ENCODE measurements around the gene MT1X.

Gene MT1X

DNA sequence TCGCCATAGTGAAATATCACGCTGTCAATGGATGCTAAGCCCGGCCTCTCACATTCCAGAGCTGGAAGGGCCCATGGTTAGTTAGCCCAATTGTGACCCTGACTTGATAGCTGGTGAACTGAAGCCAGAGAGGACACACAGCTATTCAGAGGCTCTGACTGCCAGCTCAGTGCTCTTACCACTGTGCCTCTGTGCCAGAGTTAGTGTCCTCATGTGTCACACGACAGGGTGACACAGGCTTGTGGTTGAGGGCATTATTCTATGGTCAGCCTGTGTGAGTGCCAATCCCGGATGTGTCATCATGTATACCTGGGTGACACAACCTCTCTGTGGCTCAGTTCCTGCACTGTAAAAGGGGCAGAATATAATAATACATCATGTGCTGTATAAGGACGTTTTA, 2.5 kb upstream of the MT1X start:
- DNase-seq, result no peak

GRCh38 chr16:56682703-56683397, 580 bp downstream of the MT1X start:
- no peak for DNase-seq

DNA sequence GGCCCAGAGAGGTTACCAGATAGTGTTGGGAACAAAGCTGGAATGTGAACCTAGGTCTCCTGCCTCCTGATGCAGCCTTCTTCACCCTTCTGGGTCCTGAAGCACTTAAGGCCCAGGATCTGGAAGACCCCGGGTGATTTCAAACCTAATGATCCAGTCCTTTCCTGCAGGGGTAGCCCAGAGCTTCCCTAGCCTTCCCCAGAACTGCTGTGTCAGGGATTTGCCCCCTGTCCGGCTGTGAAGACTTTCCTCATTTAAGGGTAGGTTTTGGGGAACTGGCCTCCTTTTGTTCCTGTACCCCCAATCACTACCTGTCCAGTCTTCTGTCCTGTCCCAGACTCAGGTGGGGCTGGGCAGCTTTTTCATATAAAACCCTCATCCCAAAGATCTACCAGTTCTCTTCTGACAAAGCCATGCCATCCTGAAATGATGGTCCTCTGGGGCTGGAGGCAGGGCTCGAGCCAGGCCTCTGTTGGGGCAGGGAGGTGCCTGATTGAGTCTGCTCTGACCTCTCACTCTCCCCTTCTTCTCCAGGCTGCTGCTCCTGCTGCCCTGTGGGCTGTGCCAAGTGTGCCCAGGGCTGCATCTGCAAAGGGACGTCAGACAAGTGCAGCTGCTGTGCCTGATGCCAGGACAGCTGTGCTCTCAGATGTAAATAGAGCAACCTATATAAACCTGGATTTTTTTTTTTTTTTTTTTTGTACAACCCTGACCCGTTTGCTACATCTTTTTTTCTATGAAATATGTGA, 1.3 kb downstream of the MT1X start:
- no peak for DNase-seq

GRCh38 chr16:56684256-56684925, 2.1 kb downstream of the MT1X start:
- DNase-seq, result no peak

GRCh38 chr16:56684926-56685590, 2.8 kb downstream of the MT1X start:
- DNase-seq, result no peak

DNA sequence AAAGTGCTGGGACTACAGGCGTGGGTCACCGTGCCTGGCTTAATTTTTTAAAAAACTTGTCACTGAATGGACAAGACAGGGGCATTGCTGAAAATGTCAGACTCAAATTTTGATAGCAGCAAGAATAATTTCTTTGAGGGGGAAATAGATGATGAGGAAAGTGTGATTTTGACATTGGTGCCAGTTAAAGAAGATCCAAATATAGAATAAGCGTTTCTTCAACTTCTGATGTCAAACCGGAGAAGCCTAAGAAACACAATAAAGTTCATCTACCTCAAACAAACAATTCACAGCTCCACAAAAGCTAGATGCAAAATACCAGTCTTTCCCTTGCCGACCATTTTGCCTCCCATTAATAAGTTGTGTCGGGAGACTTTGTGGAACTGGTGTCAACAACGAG, 4.5 kb downstream of the MT1X start:
- no peak for DNase-seq

GRCh38 chr16:56688762-56689161, 6.5 kb downstream of the MT1X start:
- DNase-seq, result no peak

DNA sequence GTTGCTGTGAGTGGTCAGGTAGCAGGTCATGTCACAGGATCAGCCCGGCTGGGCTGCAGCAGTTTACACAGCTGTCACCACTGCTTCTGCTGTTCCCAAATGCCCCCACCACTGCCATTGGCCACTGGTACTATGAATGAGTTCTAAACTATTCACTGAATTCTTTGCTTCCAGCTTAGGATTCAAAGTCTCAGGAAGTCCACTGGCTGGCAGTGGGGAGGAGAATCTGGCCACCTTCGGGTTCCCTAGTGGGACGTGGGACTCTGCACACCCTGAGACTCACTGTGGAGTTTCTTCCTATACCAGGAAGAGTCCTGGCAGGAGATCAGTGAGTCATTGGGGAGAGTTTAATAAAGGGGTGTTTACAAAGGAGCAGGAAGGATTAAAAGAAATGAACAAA, 6.9 kb downstream of the MT1X start:
- DNase-seq, result no peak

- DNase-seq, result no peak
Measured at GRCh38 chr16:56690420-56691122, 8.3 kb downstream of the MT1X start.

DNA sequence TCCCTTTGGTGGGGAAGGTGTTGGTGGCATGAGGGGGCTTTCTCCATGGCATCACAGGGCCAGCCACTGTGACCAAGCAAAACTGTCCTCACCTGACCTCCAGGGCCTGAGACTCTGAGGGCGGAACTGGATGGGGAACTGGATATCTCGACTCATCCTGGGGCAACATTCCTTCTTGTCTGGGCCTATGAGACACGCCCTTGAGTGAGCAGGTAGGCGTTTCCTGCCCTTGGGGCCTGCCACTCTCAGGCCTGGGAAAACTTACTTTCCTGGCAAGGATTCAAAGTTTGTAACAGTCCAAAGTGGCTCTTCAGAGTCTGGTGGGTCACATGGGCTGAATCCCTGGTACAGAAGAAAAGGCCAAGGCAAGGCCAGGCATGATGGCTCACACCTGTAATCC, 9.6 kb downstream of the MT1X start:
- no peak for DNase-seq

DNA sequence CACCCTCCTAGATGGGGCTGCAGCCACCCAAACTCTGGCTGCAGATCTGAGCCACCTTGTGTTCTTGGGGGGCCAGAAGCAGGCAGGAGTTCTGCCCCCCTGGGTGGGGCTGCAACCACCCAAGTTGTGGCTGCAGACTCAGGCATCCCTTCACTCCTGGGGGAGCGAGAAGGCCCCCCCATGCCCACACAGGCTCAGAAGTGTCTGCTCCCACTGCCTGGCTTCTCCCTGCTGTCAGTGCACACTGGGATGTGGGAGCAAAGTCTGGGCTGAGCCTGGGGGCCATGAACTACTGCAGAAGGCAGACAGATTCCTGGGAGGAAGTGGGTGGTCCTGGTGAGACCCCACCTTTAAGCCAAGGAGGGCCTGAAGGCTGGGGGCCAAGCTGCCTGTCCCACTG, 13.0 kb downstream of the MT1X start:
- no peak for DNase-seq

DNA sequence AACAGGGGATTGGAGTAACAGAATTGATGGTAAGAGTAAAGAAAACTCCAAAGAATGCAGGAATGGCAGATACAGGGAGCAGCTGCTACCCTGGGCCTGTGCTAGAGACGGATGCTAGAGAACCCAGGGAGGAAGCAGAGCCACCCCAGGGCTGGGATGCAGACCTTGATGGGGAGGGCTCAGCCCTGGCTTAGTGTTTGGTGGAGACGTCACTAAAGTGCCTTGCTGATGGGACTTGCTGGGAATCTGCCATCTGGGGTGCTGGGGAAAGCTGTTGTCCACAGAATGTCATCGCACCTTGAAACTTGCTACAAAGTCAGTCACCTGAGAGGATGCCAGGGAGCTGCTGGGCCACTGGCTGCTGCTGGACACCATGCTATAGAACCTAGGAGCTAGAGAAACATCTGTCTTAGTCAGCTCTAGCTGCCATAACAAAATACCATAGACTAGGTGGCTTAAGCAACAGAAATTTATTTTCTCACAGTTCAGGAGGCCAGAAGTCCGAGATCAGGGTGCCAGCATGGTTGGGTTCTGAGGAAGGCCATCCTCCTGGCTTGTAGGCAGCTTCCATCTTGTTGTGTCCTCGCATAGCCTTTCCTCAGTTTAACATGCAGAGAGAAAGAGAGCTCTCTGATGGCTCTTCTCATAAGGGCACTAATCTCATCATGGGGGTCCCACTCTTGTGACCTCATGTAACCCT, 15.3 kb downstream of the MT1X start:
- no peak for DNase-seq

DNA sequence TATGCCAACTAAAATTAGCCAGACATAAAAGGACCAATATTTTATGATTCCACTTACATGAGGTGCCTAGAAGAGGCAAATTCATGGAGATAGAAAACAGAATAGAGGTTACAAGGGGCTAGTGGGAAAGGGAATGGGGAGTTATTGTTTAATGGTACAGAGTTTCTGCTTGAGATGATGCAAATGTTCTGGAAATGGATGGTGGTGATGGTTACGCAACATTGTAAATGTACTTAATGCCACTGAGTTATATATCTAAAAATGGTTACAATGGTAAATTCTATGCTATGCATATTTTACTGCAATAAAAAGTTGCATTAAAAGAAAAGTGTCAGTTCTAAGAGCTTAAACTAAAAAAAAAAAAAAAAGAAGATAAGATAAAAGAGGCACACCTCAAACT, 17.9 kb downstream of the MT1X start:
- DNase-seq, result no peak

DNA sequence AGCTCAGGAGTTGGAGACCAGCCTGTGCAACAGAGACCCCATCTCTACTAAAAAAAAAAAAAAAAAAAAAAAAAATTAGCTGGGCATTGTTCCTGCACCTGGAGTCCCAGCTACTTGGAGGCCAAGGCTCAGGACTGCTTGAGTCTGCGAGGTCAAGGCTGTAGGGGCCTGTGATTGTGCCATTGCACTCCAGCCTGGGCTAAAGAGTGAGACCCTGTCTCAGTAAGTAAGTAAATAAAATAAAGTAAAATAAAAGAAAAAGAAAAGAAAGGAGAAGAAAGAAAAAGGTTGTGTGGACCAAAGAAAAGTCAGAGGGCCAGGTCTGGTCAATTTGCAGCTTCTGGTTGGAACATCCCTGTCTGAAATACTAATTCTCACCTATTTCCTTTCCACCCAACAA, 18.4 kb downstream of the MT1X start:
- DNase-seq, result no peak

DNA sequence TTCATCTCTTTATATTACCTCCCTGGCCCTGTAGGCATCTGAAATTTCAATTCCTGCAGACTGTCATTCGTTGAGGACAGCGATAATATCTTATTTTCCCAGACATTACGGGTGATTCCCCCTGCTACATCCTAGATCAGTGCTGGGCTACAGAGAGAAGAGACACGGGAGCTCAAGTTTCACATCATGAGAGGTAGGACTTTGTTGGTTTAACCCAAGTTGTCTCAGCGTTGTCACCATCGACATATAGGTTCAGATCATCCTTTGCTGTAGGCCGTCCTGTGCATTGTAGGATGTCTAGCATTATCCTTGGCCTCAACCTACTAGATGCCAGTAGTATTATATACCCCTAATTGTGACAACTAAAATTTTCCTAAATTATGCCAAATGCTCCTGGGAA, 19.3 kb downstream of the MT1X start:
- DNase-seq, result no peak

GRCh38 chr16:56702836-56703235, 20.6 kb downstream of the MT1X start:
- no peak for DNase-seq

- DNase-seq, result no peak
Measured at GRCh38 chr16:56708525-56709442, 26.5 kb downstream of the MT1X start.

GRCh38 chr16:56709443-56710040, 27.3 kb downstream of the MT1X start:
- DNase-seq, result no peak

DNA sequence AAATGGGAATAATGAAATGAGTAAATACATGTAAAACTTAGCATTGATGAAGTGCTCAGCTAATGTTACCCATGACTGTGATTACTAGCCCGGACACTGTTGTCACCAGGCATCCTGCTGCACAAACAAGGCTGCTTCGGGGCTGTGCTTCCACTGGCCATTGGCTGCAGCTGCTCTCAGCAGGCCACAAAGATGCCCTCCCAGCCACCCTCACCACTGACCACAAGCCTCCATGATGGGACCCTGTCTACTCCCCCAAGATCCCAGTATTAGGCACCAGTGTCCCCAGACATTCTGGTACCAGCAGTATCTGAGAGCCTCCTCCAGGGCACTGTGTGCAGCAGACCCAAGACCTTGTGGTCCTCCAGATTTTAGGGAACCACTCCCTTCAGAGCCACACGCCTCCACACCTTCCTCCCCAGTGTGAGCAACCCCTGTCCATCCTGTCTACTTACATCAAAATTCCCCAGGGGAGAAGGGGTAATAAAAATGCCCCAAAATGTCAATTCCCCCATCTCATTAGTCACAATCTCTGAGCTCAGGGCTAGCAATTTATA, 28.0 kb downstream of the MT1X start:
- DNase-seq, result no peak

- DNase-seq, result no peak
Measured at GRCh38 chr16:56711862-56712261, 29.6 kb downstream of the MT1X start.
